ENCODE measurements around the gene DEDD. TPM values are rescaled to one million over a fixed set of nuclear protein-coding genes. Genes with fewer than 3 reads are reported as not detected.

DEDD gene
- total and polyA plus RNA-seq, 10 of the 15 experiments (the other 5 are each of a cell fraction or from before 2014, with no cell fraction given), result 13.6 to 33.9 (median 30.3) TPM

GRCh38 chr1:161111527-161111926 is 20.9 kb downstream of the DEDD start:
- no peak for DNase-seq (ENCODE audit: low read depth, low spot score)
- peaks cover 0 to 2% of the 10 kb centered on the region in 2 experiments; a peak in 1 of 4 replicates for H3K36me3 ChIP-seq (ENCODE audit: control insufficient read depth in 2 of 2, insufficient read depth in 2 of 2, low read length in 1 of 2)
- ChIA-PET SMC1A (ENCODE audit: uncharacterized antibody, unreplicated experiment) (interaction anchor here (0.6 to 2.0 kb wide), 11 partner anchors 10 to 114 kb away, joined by 3 to 9 read pairs (median 4); no protein-coding TSS in a partner anchor), RAD21 (ENCODE audit: unreplicated experiment) (interaction anchor here (0.6 to 1.2 kb wide), 3 partner anchors 44 to 121 kb away, joined by 3 read pairs; no protein-coding TSS in a partner anchor), POLR2A (interaction anchor here (0.6 to 1.7 kb wide), 5 partner anchors 11 to 267 kb away, joined by 3 to 5 read pairs (median 4); partner anchors contain the start of gene DEDD), CTCF (interaction anchor here (0.7 to 2.1 kb wide), 6 partner anchors 12 to 29 kb away, joined by 3 to 8 read pairs (median 4); partner anchors contain the start of gene KLHDC9)
- no peak overlapping the region for H3K9ac ChIP-seq (ENCODE audit: control insufficient read depth, insufficient read depth, low read length)
- no TSS peak for BruUV-seq (replicated peaks)
- 15% methylated on average over 2 of the region's 2 CpGs for WGBS (ENCODE audit: insufficient coverage, insufficient replicate concordance, low lambda C conversion rate, missing lambda C conversion rate)
- H3K27ac ChIP-seq (ENCODE audit: control insufficient read depth, insufficient read depth), result no peak overlapping the region
- H3K4me1 ChIP-seq (ENCODE audit: control insufficient read depth, insufficient read depth, low read length), result no peaks in the 10 kb centered on the region
- H4K20me1 ChIP-seq (ENCODE audit: control insufficient read depth, insufficient read depth), result no peaks in the 10 kb centered on the region
- ATAC-seq, result no peak
- H3K27me3 ChIP-seq (replicated peaks in 1 of 2; ENCODE audit: control insufficient read depth in 2 of 2, insufficient read depth in 2 of 2, low read length in 1 of 2), result no peaks in the 10 kb centered on the region
- no peak overlapping the region for H3K4me3 ChIP-seq
- in situ Hi-C loops (cut with MboI) (no loop called here), intact Hi-C loops (cut with micrococcal nuclease; ENCODE audit: unreplicated experiment) (no loop called here)
- no peak overlapping the region for H2AFZ ChIP-seq (ENCODE audit: control insufficient read depth, low read depth, low read length)
- H3K4me2 ChIP-seq (ENCODE audit: control insufficient read depth, insufficient read depth), result no peak overlapping the region
- TF ChIP-seq ATF3 (IDR thresholded peaks at IDR 0.05; ENCODE audit: borderline replicate concordance, extremely low read depth, low read depth, low read length) (no peak), ELK1 (IDR thresholded peaks at IDR 0.05; ENCODE audit: low read depth, low read length) (no peak), ZNF217 (IDR thresholded peaks at IDR 0.05) (no peak)
- no peak for FAIRE-seq
- no peaks in the 10 kb centered on the region for H3K9me3 ChIP-seq (replicated peaks; ENCODE audit: control insufficient read depth, insufficient read depth, low read length)
- peaks cover 67% of the 10 kb centered on the region for H3K79me2 ChIP-seq (ENCODE audit: control insufficient read depth, insufficient read depth, low read length)

GRCh38 chr1:161111117-161111516 is 21.4 kb downstream of the DEDD start:
- no peak for ATAC-seq
- RAD21 ChIA-PET (ENCODE audit: unreplicated experiment), result no interaction called here
- no peak overlapping the region for H3K27ac ChIP-seq (ENCODE audit: control insufficient read depth, insufficient read depth)
- H3K4me1 ChIP-seq (ENCODE audit: control insufficient read depth, insufficient read depth, low read length), result no peaks in the 10 kb centered on the region
- POLR2A ChIA-PET, result no interaction called here
- intact Hi-C loops (cut with micrococcal nuclease; ENCODE audit: unreplicated experiment), result no loop called here
- no peak overlapping the region for H3K9ac ChIP-seq (ENCODE audit: control insufficient read depth, insufficient read depth, low read length)
- no peak overlapping the region for H3K4me3 ChIP-seq
- H3K27me3 ChIP-seq (replicated peaks in 1 of 2; ENCODE audit: control insufficient read depth in 2 of 2, insufficient read depth in 2 of 2, low read length in 1 of 2), result no peaks in the 10 kb centered on the region
- peaks cover 1 to 2% of the 10 kb centered on the region in 2 experiments; a peak in 1 of 4 replicates for H3K36me3 ChIP-seq (ENCODE audit: control insufficient read depth in 2 of 2, insufficient read depth in 2 of 2, low read length in 1 of 2)
- peaks cover 67% of the 10 kb centered on the region for H3K79me2 ChIP-seq (ENCODE audit: control insufficient read depth, insufficient read depth, low read length)
- DNase-seq (ENCODE audit: low read depth, low spot score), result no peak
- no peaks in the 10 kb centered on the region for H4K20me1 ChIP-seq (ENCODE audit: control insufficient read depth, insufficient read depth)
- FAIRE-seq, result no peak
- BruUV-seq (replicated peaks), result no TSS peak
- SMC1A ChIA-PET (ENCODE audit: uncharacterized antibody, unreplicated experiment), result interaction anchor here (1.0 to 2.0 kb wide), 2 partner anchors 21 to 28 kb away, joined by 5 to 6 read pairs; no protein-coding TSS in a partner anchor
- H3K4me2 ChIP-seq (ENCODE audit: control insufficient read depth, insufficient read depth), result no peak overlapping the region
- CTCF ChIA-PET, result no interaction called here
- 94% methylated on average over 3 of the region's 3 CpGs for WGBS (ENCODE audit: insufficient coverage, insufficient replicate concordance, low lambda C conversion rate, missing lambda C conversion rate)
- no peak overlapping the region for H2AFZ ChIP-seq (ENCODE audit: control insufficient read depth, low read depth, low read length)
- in situ Hi-C loops (cut with MboI), result no loop called here
- H3K9me3 ChIP-seq (replicated peaks; ENCODE audit: control insufficient read depth, insufficient read depth, low read length), result no peaks in the 10 kb centered on the region
- TF ChIP-seq CBX3 (IDR thresholded peaks at IDR 0.05; ENCODE audit: borderline replicate concordance, low read depth) (no peak), RCOR1 (conservative IDR thresholded peaks at IDR 0.05; ENCODE audit: low read depth, low read length) (no peak), BCL3 (IDR thresholded peaks at IDR 0.05; ENCODE audit: borderline replicate concordance, insufficient read depth, low read depth, low read length, poor library complexity, severe bottlenecking) (no peak), PAX5 (IDR thresholded peaks at IDR 0.05; ENCODE audit: borderline replicate concordance, low read depth, low read length) (no peak), ASH2L (IDR thresholded peaks at IDR 0.05; ENCODE audit: borderline replicate concordance, low read depth) (no peak), JUNB (IDR thresholded peaks at IDR 0.05) (no peak), ZBED1 (IDR thresholded peaks at IDR 0.05; ENCODE audit: borderline replicate concordance) (no peak), NR2C1 (IDR thresholded peaks at IDR 0.05) (no peak), STAT1 (conservative IDR thresholded peaks at IDR 0.05) (no peak), CREB1 (IDR thresholded peaks at IDR 0.05; ENCODE audit: low read depth) (no peak)
- TF ChIP-seq, protein P1, sequence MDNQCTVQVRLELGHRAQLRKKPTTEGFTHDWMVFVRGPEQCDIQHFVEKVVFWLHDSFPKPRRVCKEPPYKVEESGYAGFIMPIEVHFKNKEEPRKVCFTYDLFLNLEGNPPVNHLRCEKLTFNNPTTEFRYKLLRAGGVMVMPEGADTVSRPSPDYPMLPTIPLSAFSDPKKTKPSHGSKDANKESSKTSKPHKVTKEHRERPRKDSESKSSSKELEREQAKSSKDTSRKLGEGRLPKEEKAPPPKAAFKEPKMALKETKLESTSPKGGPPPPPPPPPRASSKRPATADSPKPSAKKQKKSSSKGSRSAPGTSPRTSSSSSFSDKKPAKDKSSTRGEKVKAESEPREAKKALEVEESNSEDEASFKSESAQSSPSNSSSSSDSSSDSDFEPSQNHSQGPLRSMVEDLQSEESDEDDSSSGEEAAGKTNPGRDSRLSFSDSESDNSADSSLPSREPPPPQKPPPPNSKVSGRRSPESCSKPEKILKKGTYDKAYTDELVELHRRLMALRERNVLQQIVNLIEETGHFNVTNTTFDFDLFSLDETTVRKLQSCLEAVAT (IDR thresholded peaks at IDR 0.05), result no peak

Measured in GM12878 (cell line).